ENCODE results near the gene PWWP2B.

Gene PWWP2B

DNA sequence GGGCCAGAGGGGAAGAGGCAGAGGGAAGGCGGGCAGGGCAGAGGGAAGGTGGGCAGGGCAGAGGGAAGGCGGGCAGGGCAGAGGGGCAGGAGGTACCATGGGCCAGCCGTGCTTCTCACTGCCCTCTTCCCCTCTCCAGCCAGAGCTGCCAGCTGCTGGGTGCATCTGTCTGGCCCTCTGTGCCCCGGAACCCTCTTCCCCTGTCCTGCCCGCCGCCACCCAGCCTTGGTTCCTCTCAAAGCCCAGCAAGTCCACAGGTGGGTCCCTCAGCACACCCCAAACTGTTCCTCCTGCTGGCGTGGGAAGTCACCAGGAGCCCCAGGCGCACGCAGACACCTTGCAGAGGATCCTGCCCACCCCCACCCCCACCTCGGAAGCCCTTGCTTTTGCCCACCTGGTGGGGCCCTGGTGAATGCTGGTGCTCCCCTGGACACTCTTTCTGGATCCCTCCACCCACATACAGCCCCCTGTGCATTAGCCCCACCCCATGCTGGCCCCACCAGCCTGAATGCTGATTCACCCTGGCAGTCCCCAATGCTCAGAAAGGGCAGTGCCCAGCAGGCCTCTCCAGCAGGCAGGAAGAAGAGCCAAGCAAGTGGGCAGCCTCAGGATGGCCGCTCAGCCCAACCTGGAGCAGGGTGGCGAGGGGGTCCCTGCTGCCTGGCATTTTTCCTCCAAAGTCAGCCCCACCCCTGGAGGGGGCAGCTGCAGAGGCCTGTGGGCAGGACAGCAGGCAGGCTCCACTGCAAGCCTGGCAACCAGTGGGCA, 1.9 kb upstream of the PWWP2B start:
- no peak for DNase-seq (ENCODE audit: low spot score)

DNA sequence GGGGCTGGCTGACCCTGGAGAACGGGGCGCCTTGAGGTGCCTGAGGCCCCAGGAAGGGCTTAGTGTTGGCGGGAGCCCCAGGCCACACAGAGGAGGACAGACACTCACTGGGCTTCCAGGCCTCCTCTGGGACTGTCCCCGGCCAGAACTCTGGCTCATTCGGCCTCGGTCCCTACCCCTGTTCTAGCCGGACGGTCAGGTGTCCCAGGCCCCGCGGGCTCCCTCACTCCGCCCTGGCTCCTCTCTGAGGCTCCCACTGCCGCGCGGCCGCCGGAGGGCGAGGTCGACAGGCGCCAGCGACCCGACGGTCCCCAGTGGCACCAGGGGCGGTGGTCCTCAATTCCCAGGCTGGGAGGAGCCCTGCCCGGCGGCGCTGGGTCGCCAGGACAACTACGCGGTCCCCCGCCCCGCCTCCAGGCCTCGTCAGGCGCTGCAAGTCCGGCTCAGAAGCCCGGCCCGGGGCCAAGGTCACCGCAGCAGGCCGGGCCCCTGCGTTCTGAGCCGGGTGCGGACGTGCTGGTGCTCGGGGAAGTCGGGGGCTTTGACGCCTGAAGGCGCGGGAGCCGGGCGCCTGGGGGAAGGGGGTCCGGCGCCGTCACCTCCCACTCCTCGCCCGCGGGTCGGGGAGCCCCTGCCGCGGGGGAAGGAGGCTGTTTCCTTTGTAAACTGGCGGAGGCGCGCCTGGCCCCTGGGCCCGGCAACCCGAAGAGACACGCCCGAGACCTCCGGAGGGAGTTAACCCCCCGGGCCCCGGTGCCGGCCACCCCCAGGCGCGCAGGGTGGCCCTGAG, 1.1 kb upstream of the PWWP2B start:
- no peak for DNase-seq (ENCODE audit: low spot score)

- peak; percentile 69 for DNase-seq (ENCODE audit: low spot score)
Measured at GRCh38 chr10:132396494-132397035, 435 bp upstream of the PWWP2B start.

DNA sequence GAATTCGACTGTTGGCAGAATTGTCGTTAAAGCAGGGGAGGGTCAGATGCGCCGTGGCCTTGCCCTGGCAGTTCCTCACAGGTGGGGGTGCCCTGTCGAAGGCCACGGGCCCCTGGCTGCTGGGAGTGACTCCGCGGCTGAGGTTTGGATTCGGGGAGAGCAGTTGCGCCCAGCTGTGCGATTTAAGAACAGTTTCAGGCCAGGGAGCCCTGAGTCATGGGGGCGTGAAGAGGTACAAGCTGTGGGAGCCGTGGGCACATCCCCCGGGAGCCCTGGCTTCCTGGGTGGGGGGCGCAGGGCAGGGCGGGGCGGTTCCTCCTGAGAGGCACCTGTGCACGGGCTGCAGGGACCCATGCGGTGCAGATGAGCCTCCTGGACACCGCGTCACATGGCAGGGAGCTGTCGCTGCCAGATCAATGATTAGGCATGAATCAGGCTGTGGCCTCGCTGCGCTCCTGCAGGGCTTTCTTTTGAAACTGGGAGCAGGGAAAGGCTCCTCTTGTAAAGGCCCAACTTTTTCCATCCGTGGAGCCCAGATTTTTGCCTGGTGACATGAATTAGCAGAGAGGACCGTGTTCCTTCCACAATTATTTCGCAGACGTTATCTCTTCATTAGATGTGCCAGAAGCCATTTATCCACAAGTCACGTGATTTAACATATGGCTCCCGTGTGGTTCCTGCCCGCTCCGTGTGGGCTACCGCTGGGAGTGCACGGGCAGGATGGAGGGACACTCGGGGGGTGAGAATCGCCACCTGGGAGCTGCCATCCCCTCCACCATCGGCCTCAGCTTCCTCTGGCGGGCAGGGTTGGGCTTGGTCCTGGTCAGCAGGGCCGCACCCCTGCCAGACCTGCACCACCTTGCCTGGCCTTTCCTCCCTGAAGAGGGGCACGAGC, 918 bp downstream of the PWWP2B start:
- DNase-seq (ENCODE audit: low spot score), result peak; percentile 68

DNA sequence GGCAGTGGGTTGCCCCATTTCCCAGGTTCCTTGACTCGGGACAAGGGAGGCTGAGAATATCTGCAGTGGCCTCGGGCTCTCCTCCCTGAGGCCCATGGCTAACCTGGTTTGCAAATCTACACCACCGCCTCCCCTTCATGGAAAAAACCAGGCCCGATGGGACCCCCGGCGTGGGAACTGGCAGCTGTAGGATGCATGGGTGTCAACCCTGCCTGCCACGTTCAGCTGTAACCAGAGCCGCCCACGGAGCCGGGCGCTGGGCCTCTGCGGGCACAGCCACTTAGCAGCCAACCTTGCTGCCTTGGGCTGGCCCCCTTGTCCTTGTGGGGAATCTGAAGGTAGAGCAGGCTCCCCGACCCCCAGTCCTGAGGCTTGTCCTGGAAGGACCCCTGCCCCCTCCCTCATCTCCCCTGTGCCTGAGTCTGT, 1.6 kb downstream of the PWWP2B start:
- no peak for DNase-seq (ENCODE audit: low spot score)

DNA sequence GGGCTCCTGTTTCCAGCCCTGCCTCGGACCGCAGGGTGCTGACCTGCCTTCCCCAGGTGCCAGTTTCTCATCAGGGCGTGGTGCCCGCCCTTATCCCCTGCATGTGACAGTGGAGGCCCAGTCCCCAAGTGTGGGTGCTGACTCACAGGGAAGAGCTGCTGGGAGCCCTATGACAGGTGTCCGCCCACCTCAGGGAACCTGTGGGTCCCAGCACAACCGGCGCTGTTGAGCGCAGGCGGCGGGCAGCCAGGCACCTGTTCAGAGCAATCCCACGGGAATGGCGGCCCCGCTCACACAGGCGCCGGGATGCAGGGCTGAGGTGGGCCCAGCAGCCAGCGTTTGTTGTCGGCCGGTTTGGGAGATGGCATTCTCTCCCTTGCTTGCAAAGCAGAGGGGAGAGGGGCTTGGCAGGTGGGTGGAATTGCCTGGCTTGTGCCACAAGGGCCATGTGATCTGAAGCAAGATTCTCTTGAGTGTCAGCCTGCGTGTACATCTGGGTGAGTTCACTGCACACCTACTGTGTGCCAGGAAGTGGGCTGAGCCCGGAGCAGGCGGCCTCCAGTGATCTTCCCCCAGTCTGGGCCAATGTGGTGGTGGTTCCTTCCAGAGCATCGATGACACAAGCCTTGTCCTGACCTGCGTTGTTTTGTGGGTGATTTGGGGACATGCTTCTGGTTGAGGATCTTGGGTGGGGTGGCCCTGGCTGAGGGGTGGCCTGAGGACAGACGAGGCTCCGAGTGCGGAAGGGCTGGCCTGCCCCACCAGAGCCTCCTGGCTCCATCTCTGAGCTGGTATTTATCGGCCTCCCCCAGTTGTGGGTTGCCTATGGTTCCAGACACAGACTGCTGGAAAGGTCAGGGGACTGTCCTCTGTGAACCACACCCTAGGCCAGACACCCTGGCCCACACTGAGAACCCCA, 2.4 kb downstream of the PWWP2B start:
- no peak for DNase-seq (ENCODE audit: low spot score)

DNA sequence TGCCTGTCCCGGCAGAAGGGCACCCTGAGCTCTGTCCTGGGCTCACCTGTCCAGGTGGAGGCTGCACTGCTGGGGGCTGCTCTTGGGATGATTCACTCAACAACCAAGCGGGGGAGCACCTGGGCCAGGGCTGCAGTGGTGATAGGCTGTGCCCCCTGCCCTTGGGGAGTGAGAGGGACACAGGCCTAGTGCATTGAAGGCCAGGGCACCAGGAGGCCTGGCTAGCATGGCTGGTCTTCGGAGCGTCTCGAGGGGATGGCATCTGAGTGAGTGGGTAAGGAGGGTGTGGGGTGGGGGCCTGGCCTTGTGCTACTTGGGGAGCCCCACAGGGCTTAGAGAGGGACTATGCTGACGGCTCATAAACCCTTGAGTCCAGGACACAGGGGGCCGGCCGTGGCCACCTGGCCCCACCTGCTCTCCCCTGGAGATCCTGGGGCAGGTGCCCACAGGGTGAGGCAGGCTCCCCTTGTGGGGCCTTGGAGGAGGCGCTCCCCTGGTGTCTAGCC, 3.1 kb downstream of the PWWP2B start:
- no peak for DNase-seq (ENCODE audit: low spot score)

- no peak for DNase-seq (ENCODE audit: low spot score)
Measured at GRCh38 chr10:132400547-132401151, 3.6 kb downstream of the PWWP2B start.

GRCh38 chr10:132401401-132402118, 4.6 kb downstream of the PWWP2B start:
- DNase-seq (ENCODE audit: low spot score), result no peak

DNA sequence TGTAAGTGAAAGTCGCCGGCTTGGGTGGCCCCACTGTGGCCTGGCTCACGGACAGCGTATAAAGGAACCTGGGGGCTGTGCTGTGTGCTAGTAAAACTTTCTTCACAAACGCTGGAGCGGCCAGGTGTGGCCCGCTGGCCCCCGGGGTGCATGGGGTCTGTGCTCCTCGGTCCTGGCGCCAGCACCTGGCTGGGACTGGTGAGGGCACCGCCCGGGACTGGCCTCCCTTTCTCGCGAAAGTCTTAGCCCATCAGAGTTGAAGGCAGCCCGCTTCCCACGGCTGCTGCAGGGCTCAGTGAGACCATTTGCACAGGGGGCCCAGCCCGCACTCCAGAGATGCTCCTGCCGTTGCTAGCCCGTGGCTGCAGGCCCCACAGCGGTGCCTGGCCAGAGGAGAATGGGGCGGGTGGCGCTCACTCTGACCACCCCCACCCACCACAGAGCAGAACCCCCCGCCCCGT, 5.8 kb downstream of the PWWP2B start:
- DNase-seq (ENCODE audit: low spot score), result no peak

DNA sequence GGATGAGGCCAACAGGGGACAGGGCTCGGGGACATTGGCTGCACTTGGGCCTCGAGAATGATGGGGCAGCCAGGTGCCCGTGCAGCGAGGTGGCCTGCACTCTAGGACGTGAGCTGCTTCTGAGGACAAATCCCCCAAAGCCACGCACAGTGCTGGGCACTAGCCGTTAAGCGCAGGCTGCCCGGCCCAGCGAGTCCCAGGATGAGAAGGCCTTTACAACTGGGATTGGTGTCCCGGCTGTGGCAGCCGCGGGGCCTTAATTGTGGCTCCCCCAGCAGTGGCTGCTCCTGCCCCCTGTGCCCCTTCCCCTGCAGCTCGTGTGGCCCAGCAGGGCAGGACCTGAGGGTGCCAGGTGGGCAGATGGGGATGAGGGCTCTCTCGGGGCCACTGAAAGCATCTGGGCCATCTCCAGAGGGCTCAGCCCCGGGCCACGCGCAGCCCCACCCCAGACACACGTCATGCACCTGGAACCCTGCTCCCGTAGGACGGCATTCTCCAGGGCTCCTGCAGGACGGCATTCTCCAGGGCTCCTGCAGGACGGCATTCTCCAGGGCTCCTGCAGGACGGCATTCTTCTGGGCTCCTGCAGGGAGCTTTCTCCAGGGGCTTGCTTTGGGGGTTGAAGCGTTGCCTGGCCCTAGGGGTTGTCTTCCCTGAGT, 6.6 kb downstream of the PWWP2B start:
- no peak for DNase-seq (ENCODE audit: low spot score)

DNA sequence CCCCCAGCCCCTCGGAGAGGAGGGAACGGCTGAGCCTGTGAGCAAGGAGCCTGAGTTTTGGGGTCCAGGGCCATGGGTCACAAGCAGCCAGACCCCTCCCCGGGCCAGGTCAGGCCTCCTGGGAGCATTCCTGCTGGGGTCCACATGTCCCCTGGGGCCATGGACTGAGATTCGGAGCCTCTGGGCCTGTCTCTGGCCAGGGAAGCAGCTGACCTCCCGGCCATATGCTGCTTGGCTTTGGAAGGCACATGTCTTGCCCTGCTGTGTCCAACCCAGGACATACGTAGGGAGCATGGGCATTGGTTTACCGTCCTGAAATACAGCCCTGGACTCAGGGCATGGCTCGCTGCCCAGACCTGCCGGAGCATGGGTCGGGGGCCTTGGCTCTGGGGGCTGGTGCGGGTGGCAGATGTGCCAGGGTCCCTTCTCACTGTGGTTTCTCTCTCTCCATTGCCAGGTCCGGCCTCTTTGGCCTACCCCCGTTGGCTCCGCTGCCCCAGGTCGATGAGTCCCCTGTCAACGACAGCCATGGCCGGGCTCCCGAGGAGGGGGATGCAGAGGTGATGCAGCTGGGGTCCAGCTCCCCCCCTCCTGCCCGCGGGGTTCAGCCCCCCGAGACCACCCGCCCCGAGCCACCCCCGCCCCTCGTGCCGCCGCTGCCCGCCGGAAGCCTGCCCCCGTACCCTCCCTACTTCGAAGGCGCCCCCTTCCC, 7.3 kb downstream of the PWWP2B start:
- DNase-seq (ENCODE audit: low spot score), result no peak

DNA sequence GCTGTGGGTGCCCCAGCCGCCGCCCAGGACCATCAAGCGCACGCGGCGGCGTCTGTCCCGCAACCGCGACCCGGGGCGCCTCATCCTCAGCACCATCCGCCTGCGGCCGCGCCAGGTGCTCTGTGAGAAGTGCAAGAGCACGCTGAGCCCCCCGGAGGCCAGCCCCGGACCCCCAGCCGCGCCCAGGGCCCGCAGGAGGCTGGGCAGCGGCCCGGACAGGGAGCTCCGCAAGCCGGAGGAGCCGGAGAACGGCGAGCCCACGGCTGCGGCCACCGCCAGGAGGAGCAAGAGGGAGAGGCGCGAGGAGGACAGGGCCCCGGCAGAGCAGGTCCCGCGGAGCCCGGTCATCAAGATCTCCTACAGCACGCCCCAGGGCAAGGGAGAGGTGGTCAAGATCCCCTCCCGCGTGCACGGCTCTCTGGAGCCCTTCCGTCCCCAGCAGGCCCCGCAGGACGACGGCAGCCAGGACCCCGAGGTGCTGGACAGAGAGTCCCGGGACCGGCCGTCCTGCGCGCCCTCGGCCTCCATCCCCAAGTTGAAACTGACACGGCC, 8.0 kb downstream of the PWWP2B start:
- DNase-seq (ENCODE audit: low spot score), result no peak

GRCh38 chr10:132405463-132405991, 8.5 kb downstream of the PWWP2B start:
- DNase-seq (ENCODE audit: low spot score), result no peak

- no peak for DNase-seq (ENCODE audit: low spot score)
Measured at GRCh38 chr10:132406181-132406580, 9.2 kb downstream of the PWWP2B start.

DNA sequence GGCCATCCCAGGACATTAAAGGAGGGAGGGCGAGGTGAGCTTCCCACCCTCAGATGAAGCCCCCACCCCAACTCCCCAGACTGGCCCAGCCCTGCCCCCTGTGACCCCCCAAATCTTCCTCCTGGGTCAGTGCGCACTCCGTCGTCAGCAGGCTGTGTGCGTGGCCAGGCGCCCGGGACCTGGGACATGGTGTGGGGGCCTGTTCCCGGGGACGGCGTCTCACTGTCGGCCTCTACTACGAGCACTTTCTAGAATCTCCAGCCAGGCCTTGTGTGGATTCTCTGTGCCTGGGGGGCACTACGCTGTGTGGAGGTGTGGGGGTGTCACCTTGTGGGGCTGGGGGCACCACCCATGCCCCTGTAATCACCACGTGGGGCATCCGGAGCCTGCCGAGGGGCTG, 9.8 kb downstream of the PWWP2B start:
- DNase-seq (ENCODE audit: low spot score), result no peak

- DNase-seq (ENCODE audit: low spot score), result no peak
Measured at GRCh38 chr10:132407243-132407746, 10.3 kb downstream of the PWWP2B start.

- no peak for DNase-seq (ENCODE audit: low spot score)
Measured at GRCh38 chr10:132407846-132408278, 10.9 kb downstream of the PWWP2B start.

All from NAMALWA (cell line).